Neuron (in vitro differentiated cells): ENCODE measurements around the gene SLITRK3.
"Not testable (repeated sequence)": the region's sequence is repeated elsewhere in the genome, so short reads cannot be mapped to it uniquely, and the experiment has no call there.

ENCODE experiments used
- H2AFZ ChIP-seq: one replicate; pipeline ENCODE4 v1.6.1; 2013; ENCODE audit warnings: low read depth, mild to moderate bottlenecking, inconsistent platforms, low read length, moderate library complexity
- H3K27me3 ChIP-seq: one replicate; pipeline ENCODE4 v1.6.1; 2013; ENCODE audit warnings: low read length; ENCODE audit not compliant: insufficient read depth
- H3K36me3 ChIP-seq: one replicate; pipeline ENCODE4 v1.6.1; 2013; ENCODE audit warnings: low read length; ENCODE audit not compliant: insufficient read depth
- H3K4me1 ChIP-seq: one replicate; pipeline ENCODE4 v1.6.1; 2013; ENCODE audit warnings: low read length; ENCODE audit not compliant: insufficient read depth
- H3K4me3 ChIP-seq: 2 replicates; pipeline ENCODE4 v1.5.1; 2013; ENCODE audit warnings: mild to moderate bottlenecking, low read length, moderate library complexity
- H3K9me3 ChIP-seq: one replicate; pipeline ENCODE4 v1.6.1; 2013; ENCODE audit warnings: low read length

The SLITRK3 gene

GRCh38 chr3:165170236-165170635, 25.9 kb downstream of the SLITRK3 start:
- Histone ChIP-seq H3K4me1 (no peaks in the 10 kb centered on the region), H3K4me3 (no peak overlapping the region), H3K9me3 (no peaks in the 10 kb centered on the region), H3K36me3 (no peaks in the 10 kb centered on the region), H3K27me3 (no peaks in the 10 kb centered on the region), H2AFZ (no peak overlapping the region)

- H3K9me3 ChIP-seq = no peaks in the 10 kb centered on the region
- H3K4me3 ChIP-seq = no peak overlapping the region
- H3K4me1 ChIP-seq = no peaks in the 10 kb centered on the region
Measured at GRCh38 chr3:165169368-165169767, 26.8 kb downstream of the SLITRK3 start.

GRCh38 chr3:165162883-165163282, 33.3 kb downstream of the SLITRK3 start:
- Histone ChIP-seq H2AFZ (no peak overlapping the region), H3K27me3 (no peaks in the 10 kb centered on the region), H3K9me3 (no peaks in the 10 kb centered on the region), H3K4me3 (no peak overlapping the region), H3K36me3 (no peaks in the 10 kb centered on the region), H3K4me1 (no peaks in the 10 kb centered on the region)

More at GRCh38 chr3:165169368-165169767, 26.8 kb downstream of the SLITRK3 start:
- Histone ChIP-seq H2AFZ (no peak overlapping the region), H3K27me3 (no peaks in the 10 kb centered on the region), H3K36me3 (no peaks in the 10 kb centered on the region)

GRCh38 chr3:165159760-165160421, 36.3 kb downstream of the SLITRK3 start:
- Histone ChIP-seq H3K27me3 (no peaks in the 10 kb centered on the region), H3K36me3 (no peaks in the 10 kb centered on the region), H3K9me3 (no peaks in the 10 kb centered on the region), H2AFZ (no peak overlapping the region), H3K4me3 (no peak overlapping the region), H3K4me1 (no peaks in the 10 kb centered on the region)

- no peaks in the 10 kb centered on the region for H3K9me3 ChIP-seq
- H3K27me3 ChIP-seq = no peaks in the 10 kb centered on the region
- no peak overlapping the region for H2AFZ ChIP-seq
- H3K4me1 ChIP-seq = no peaks in the 10 kb centered on the region
- H3K36me3 ChIP-seq = no peaks in the 10 kb centered on the region
- H3K4me3 ChIP-seq = no peak overlapping the region
Measured at GRCh38 chr3:165158011-165158410, 38.2 kb downstream of the SLITRK3 start.

- Histone ChIP-seq H3K4me3 (no peak overlapping the region), H3K4me1 (no peaks in the 10 kb centered on the region), H3K9me3 (no peaks in the 10 kb centered on the region), H2AFZ (no peak overlapping the region), H3K36me3 (no peaks in the 10 kb centered on the region), H3K27me3 (no peaks in the 10 kb centered on the region)
Measured at GRCh38 chr3:165156757-165157420, 39.3 kb downstream of the SLITRK3 start.

GRCh38 chr3:165148876-165149441, 47.2 kb downstream of the SLITRK3 start:
- Histone ChIP-seq H3K4me1 (no peaks in the 10 kb centered on the region), H3K27me3 (no peaks in the 10 kb centered on the region), H2AFZ (no peak overlapping the region), H3K9me3 (no peaks in the 10 kb centered on the region), H3K4me3 (no peak overlapping the region), H3K36me3 (no peaks in the 10 kb centered on the region)

- Histone ChIP-seq H3K9me3 (no peaks in the 10 kb centered on the region), H3K4me1 (no peaks in the 10 kb centered on the region), H3K36me3 (no peaks in the 10 kb centered on the region), H2AFZ (no peak overlapping the region), H3K27me3 (no peaks in the 10 kb centered on the region), H3K4me3 (no peak overlapping the region)
Measured at GRCh38 chr3:165144271-165144670, 51.9 kb downstream of the SLITRK3 start.

- H2AFZ ChIP-seq, H3K9me3 ChIP-seq: not testable (repeated sequence)
Measured at GRCh38 chr3:165139918-165140317, 56.3 kb downstream of the SLITRK3 start.

More at GRCh38 chr3:165139918-165140317, 56.3 kb downstream of the SLITRK3 start:
- not testable (repeated sequence) for H3K4me3 ChIP-seq, H3K27me3 ChIP-seq, H3K36me3 ChIP-seq, H3K4me1 ChIP-seq
